OCI-LY3 (cell line): ENCODE data around the gene PSMB3.
"Not testable (repeated sequence)": the region's sequence is repeated elsewhere in the genome, so short reads cannot be mapped to it uniquely, and the experiment has no call there.

Experiments used
- EZH2phosphoT487 ChIP-seq: fragments of 200-600 bp; shearing (Covaris generic); IDR thresholded peaks from 2 replicates; pipeline ENCODE4 v1.6.1; 2018; ENCODE audit warnings: antibody characterized with exemption, mixed run types, low read depth
- TF ChIP-seq, protein P1 (sequence below): fragments of 200-600, 300-600 bp; sonication (generic); IDR thresholded peaks from 2 replicates; pipeline ENCODE4 v1.5.1; 2014; ENCODE audit warnings: antibody characterized with exemption, low read length, low read depth

- TF ChIP-seq, protein P1, sequence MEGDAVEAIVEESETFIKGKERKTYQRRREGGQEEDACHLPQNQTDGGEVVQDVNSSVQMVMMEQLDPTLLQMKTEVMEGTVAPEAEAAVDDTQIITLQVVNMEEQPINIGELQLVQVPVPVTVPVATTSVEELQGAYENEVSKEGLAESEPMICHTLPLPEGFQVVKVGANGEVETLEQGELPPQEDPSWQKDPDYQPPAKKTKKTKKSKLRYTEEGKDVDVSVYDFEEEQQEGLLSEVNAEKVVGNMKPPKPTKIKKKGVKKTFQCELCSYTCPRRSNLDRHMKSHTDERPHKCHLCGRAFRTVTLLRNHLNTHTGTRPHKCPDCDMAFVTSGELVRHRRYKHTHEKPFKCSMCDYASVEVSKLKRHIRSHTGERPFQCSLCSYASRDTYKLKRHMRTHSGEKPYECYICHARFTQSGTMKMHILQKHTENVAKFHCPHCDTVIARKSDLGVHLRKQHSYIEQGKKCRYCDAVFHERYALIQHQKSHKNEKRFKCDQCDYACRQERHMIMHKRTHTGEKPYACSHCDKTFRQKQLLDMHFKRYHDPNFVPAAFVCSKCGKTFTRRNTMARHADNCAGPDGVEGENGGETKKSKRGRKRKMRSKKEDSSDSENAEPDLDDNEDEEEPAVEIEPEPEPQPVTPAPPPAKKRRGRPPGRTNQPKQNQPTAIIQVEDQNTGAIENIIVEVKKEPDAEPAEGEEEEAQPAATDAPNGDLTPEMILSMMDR = not testable (repeated sequence)
- TF ChIP-seq EZH2phosphoT487 = not testable (repeated sequence)
Observed at GRCh38 chr17:38790148-38790707, 37.7 kb downstream of the PSMB3 start.
